22Rv1 (cell line): Measurements from ENCODE around the gene ISLR.

Source experiments
- ZFX ChIP-seq: fragments of 450-650 bp; IDR thresholded peaks from 2 replicates; pipeline ENCODE4 v1.6.1; 2017; ENCODE audit warnings: antibody characterized with exemption, borderline replicate concordance
- TF ChIP-seq, protein P1 (sequence below): fragments of 450-650 bp; IDR thresholded peaks from 2 replicates; pipeline ENCODE4 v1.5.1; 2017; ENCODE audit warnings: mild to moderate bottlenecking

DNA sequence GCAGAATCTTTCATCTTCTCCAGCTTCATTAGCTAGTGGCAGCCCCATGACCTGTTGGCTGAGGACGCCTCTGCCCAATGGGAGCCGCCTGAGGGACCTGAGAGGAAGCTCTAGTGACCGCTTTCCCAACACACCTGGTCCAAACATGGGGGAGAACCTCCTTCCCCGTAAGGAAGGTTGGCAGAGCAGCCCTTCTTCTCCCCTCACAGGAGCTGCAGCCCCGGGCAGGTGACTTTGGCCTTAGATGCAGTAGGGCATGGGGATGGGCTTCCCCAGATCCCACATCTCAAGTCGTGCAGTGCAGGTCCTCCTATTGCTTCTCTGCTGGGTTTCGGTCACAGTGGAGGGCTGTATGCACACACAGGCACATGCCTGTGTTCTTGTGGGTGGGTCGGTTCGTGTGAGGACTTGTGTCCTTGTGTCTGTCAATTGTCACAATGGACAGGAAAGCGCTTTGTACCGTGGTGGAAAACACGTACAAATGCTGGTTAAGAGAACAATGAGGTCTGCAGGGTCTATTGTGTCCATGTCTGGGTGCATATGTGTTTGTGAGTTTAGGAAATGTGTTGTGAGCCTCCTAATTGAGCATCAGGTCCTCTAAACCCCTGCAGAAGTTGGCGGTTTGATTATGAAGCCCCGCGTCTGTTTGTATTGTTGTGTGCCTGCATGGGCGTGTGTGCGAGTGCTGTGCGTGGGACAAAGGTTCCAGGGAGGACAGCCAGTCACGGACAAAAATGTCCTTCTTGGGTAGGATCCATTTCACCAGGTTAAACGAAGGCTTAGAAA, 41.7 kb upstream of the ISLR start:
- TF ChIP-seq, protein P1, sequence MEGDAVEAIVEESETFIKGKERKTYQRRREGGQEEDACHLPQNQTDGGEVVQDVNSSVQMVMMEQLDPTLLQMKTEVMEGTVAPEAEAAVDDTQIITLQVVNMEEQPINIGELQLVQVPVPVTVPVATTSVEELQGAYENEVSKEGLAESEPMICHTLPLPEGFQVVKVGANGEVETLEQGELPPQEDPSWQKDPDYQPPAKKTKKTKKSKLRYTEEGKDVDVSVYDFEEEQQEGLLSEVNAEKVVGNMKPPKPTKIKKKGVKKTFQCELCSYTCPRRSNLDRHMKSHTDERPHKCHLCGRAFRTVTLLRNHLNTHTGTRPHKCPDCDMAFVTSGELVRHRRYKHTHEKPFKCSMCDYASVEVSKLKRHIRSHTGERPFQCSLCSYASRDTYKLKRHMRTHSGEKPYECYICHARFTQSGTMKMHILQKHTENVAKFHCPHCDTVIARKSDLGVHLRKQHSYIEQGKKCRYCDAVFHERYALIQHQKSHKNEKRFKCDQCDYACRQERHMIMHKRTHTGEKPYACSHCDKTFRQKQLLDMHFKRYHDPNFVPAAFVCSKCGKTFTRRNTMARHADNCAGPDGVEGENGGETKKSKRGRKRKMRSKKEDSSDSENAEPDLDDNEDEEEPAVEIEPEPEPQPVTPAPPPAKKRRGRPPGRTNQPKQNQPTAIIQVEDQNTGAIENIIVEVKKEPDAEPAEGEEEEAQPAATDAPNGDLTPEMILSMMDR = no peak
- no peak for TF ChIP-seq ZFX
